Peyer's patch (tissue), 4 donors: ENCODE measurements around the gene GTF2H1. TPM values are rescaled to one million over a fixed set of nuclear protein-coding genes. Genes with fewer than 3 reads are reported as not detected.

Experiments used
- DNase-seq, 3 donors: peaks; one replicate each; pipeline ENCODE4 v3.0.0-alpha.2; 2017 to 2019
- H3K27ac ChIP-seq, 4 donors: fragments of 200-600 bp; sonication (generic); one replicate each; pipeline ENCODE4 v1.5.1; 2016 to 2019
- H3K27me3 ChIP-seq, 2 donors: fragments of 200-600 bp; sonication (generic); one replicate each; pipeline ENCODE4 v1.5.1; 2019
- H3K36me3 ChIP-seq, 3 donors: fragments of 200-600 bp; sonication (generic); one replicate each; pipeline ENCODE4 v1.5.1; 2016 to 2019
- H3K4me1 ChIP-seq, 4 donors: fragments of 200-600 bp; sonication (generic); one replicate each; pipeline ENCODE4 v1.5.1; 2016 to 2019
- H3K4me3 ChIP-seq, 4 donors: fragments of 200-600 bp; sonication (generic); 1 replicate in 3 of 4; 2 replicates in 1 of 4; pipeline ENCODE4 v1.5.1; 2016 to 2019; ENCODE audit warnings: mild to moderate bottlenecking in 1 of 4
- H3K9me3 ChIP-seq, 4 donors: fragments of 200-600 bp; sonication (generic); one replicate each; pipeline ENCODE4 v1.5.1; 2016 to 2019; ENCODE audit warnings: mild to moderate bottlenecking in 1 of 4
- POLR2A ChIP-seq, 2 donors: fragments of 450-650 bp; IDR thresholded peaks; one replicate each; pipeline ENCODE4 v1.5.1; 2017; ENCODE audit warnings: antibody characterized with exemption in 2 of 2, mild to moderate bottlenecking in 2 of 2, moderate library complexity in 2 of 2
- total RNA-seq, 4 donors: library from RNA; depleted of rRNA; stranded (reverse); fragments of >200 nt; gene quantifications; one replicate each; pipeline ENCODE4 v1.1.0, GENCODE V29; 2016
- TF ChIP-seq, protein P1 (sequence below), 6 experiments: fragments of 450-650 bp in 4 of 6; fragments of 200-600 bp in 2 of 6; sonication (generic) in 1 of 6; IDR thresholded peaks; one replicate each; pipeline ENCODE4 v1.5.1; 2017 to 2019; ENCODE audit warnings: antibody characterized with exemption in 6 of 6, mild to moderate bottlenecking in 3 of 6, moderate library complexity in 1 of 6

Gene GTF2H1
- total RNA-seq, 4 donors from 2014 or later = 57.2 to 69.1 (median 63.7) TPM

- Histone ChIP-seq H3K4me1 (peaks cover 6 to 20% (median 11%) of the 10 kb centered on the region in 4 donors), H3K4me3 (no peak overlapping the region), H3K9me3 (no peaks in the 10 kb centered on the region), H3K36me3 (no peaks in the 10 kb centered on the region), H3K27me3 (no peaks in the 10 kb centered on the region), H3K27ac (no peak overlapping the region)
- TF ChIP-seq, protein P1, sequence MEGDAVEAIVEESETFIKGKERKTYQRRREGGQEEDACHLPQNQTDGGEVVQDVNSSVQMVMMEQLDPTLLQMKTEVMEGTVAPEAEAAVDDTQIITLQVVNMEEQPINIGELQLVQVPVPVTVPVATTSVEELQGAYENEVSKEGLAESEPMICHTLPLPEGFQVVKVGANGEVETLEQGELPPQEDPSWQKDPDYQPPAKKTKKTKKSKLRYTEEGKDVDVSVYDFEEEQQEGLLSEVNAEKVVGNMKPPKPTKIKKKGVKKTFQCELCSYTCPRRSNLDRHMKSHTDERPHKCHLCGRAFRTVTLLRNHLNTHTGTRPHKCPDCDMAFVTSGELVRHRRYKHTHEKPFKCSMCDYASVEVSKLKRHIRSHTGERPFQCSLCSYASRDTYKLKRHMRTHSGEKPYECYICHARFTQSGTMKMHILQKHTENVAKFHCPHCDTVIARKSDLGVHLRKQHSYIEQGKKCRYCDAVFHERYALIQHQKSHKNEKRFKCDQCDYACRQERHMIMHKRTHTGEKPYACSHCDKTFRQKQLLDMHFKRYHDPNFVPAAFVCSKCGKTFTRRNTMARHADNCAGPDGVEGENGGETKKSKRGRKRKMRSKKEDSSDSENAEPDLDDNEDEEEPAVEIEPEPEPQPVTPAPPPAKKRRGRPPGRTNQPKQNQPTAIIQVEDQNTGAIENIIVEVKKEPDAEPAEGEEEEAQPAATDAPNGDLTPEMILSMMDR (IDR thresholded peaks at IDR 0.05) = no peak
- TF ChIP-seq POLR2A (IDR thresholded peaks at IDR 0.05) = no peak
- DNase-seq = no peak
These were observed 56.8 kb downstream of the GTF2H1 start for GRCh38 chr11:18379201-18379600.

- H3K36me3 ChIP-seq = no peaks in the 10 kb centered on the region
- H3K27me3 ChIP-seq = no peaks in the 10 kb centered on the region
- peak overlapping the region in 2 of 4 donors; percentile 16 to 28 for H3K4me3 ChIP-seq
- DNase-seq = peak; percentile 37 to 92 (median 78)
- H3K4me1 ChIP-seq = peaks cover 6 to 33% (median 14%) of the 10 kb centered on the region in 4 donors
- no peaks in the 10 kb centered on the region for H3K9me3 ChIP-seq
- peak overlapping the region; percentile 74 to 98 (median 90) for H3K27ac ChIP-seq
- TF ChIP-seq, protein P1 (IDR thresholded peaks at IDR 0.05) = peak in 1 of 6 experiments; percentile 1
- TF ChIP-seq POLR2A (IDR thresholded peaks at IDR 0.05) = peak in 1 of 2 donors; percentile 4
These were observed 61.2 kb downstream of the GTF2H1 start for GRCh38 chr11:18383388-18384156.

- TF ChIP-seq, protein P1 (IDR thresholded peaks at IDR 0.05) = peak in 2 of 6 experiments; percentile 11 to 20
- TF ChIP-seq POLR2A (IDR thresholded peaks at IDR 0.05) = peak in 1 of 2 donors; percentile 42
- Histone ChIP-seq H3K4me3 (peak overlapping the region in 2 of 4 donors; percentile 16 to 27), H3K9me3 (no peaks in the 10 kb centered on the region), H3K36me3 (no peaks in the 10 kb centered on the region), H3K27me3 (no peaks in the 10 kb centered on the region), H3K27ac (peak overlapping the region; percentile 74 to 98 (median 90)), H3K4me1 (peaks cover 6 to 33% (median 14%) of the 10 kb centered on the region in 4 donors)
- peak in 2 of 3 donors; percentile 74 to 85 for DNase-seq
These were observed 61.8 kb downstream of the GTF2H1 start for GRCh38 chr11:18384157-18384641.

GRCh38 chr11:18390088-18390487, 67.7 kb downstream of the GTF2H1 start:
- H3K4me3 ChIP-seq = no peak overlapping the region
- TF ChIP-seq POLR2A (IDR thresholded peaks at IDR 0.05) = no peak
- TF ChIP-seq, protein P1 (IDR thresholded peaks at IDR 0.05) = no peak

GRCh38 chr11:18392434-18393321, 70.3 kb downstream of the GTF2H1 start:
- TF ChIP-seq, protein P1 (IDR thresholded peaks at IDR 0.05) = no peak
- no peak for TF ChIP-seq POLR2A (IDR thresholded peaks at IDR 0.05)
- Histone ChIP-seq H3K27ac (peak overlapping the region in 1 of 4 donors; percentile 96), H3K9me3 (no peaks in the 10 kb centered on the region), H3K27me3 (no peaks in the 10 kb centered on the region), H3K4me3 (no peak overlapping the region), H3K36me3 (peaks cover 0 to 12% (median 0%) of the 10 kb centered on the region in 3 donors), H3K4me1 (peaks cover 0 to 17% (median 0%) of the 10 kb centered on the region in 4 donors)
- DNase-seq = no peak

More at GRCh38 chr11:18390088-18390487, 67.7 kb downstream of the GTF2H1 start:
- DNase-seq = no peak
- Histone ChIP-seq H3K4me1 (peaks cover 0 to 16% (median under 1%) of the 10 kb centered on the region in 4 donors), H3K9me3 (no peaks in the 10 kb centered on the region), H3K27ac (no peak overlapping the region), H3K36me3 (no peaks in the 10 kb centered on the region), H3K27me3 (no peaks in the 10 kb centered on the region)
